HCT116 (cell line): Measurements from ENCODE around the gene CLIC6.

Experiments used
- ATF3 ChIP-seq: IDR thresholded peaks from 2 replicates; pipeline ENCODE4 v1.6.1; 2012
- CTCF ChIP-seq, 3 experiments: fragments of 200-600 bp in 1 of 3; sonication (generic) in 1 of 3; IDR thresholded peaks in 2 of 3; conservative IDR thresholded peaks in 1 of 3; 2 replicates each; pipeline ENCODE4 v1.5.1; 2012 to 2017; ENCODE audit warnings: low read depth in 2 of 3, low read length in 2 of 3, antibody characterized with exemption in 1 of 3, borderline replicate concordance in 1 of 3, control low read depth in 1 of 3, mild to moderate bottlenecking in 1 of 3, mixed read lengths in 1 of 3, mixed run types in 1 of 3, moderate library complexity in 1 of 3; ENCODE audit not compliant: insufficient read depth in 1 of 3
- ELF1 ChIP-seq: IDR thresholded peaks from 2 replicates; pipeline ENCODE4 v1.6.1; 2012; ENCODE audit warnings: low read depth, borderline replicate concordance
- EZH2 ChIP-seq: fragments of 200-600 bp; sonication (generic); IDR thresholded peaks from 2 replicates; pipeline ENCODE4 v1.6.1; 2017; ENCODE audit warnings: antibody characterized with exemption, mixed run types
- EZH2phosphoT487 ChIP-seq: fragments of 200-600 bp; IDR thresholded peaks from 2 replicates; pipeline ENCODE4 v1.6.1; 2018; ENCODE audit warnings: antibody characterized with exemption, borderline replicate concordance
- MAX ChIP-seq: IDR thresholded peaks from 2 replicates; pipeline ENCODE4 v1.6.1; 2012
- POLR2A ChIP-seq: IDR thresholded peaks from 2 replicates; pipeline ENCODE4 v1.7.0; 2011; ENCODE audit warnings: borderline replicate concordance; ENCODE audit not compliant: insufficient read depth, insufficient read length; ENCODE audit errors: extremely low read depth
- POLR2AphosphoS5 ChIP-seq: IDR thresholded peaks from 2 replicates; pipeline ENCODE4 v1.6.1; 2011; ENCODE audit warnings: mild to moderate bottlenecking, low read depth, low read length, moderate library complexity
- RAD21 ChIP-seq: IDR thresholded peaks from 2 replicates; pipeline ENCODE4 v1.6.1; 2012; ENCODE audit warnings: low read depth, mild to moderate bottlenecking
- REST ChIP-seq: IDR thresholded peaks from 2 replicates; pipeline ENCODE4 v1.6.1; 2012; ENCODE audit warnings: low read depth
- SIN3A ChIP-seq: IDR thresholded peaks from 2 replicates; pipeline ENCODE4 v1.6.1; 2012; ENCODE audit warnings: low read depth
- YY1 ChIP-seq: IDR thresholded peaks from 2 replicates; pipeline ENCODE4 v1.6.1; 2011; ENCODE audit warnings: low read length, low read depth, moderate library complexity, mild to moderate bottlenecking; ENCODE audit not compliant: insufficient replicate concordance; ENCODE audit errors: extremely low read depth

- TF ChIP-seq CTCF (IDR thresholded peaks at IDR 0.05 in 2 of 3, conservative IDR thresholded peaks at IDR 0.05 in 1 of 3; ENCODE audit: borderline replicate concordance in 1 of 3, insufficient read depth in 1 of 3, low read depth in 2 of 3, low read length in 2 of 3) (peak; percentile 79 to 86 (median 80); a peak in 5 of 6 replicates), RAD21 (peak; percentile 89), EZH2phosphoT487 (no peak), POLR2A (no peak), POLR2AphosphoS5 (no peak), ATF3 (no peak), REST (no peak), MAX (0 out of 2 replicates have a peak, but pooled peaks have one; percentile 16), YY1 (no peak), EZH2 (no peak), ELF1 (no peak), SIN3A (no peak)
These were observed 38.2 kb upstream of the CLIC6 start for GRCh38 chr21:34630536-34631143.
